A673 (cell line): Measurements from ENCODE around the gene AHRR.

Experiments
- EZH2 ChIP-seq: fragments of 200-600 bp; sonication (generic); IDR thresholded peaks from 2 replicates; pipeline ENCODE4 v1.6.1; 2017; ENCODE audit warnings: borderline replicate concordance, low read depth, mild to moderate bottlenecking, mixed read lengths, antibody characterized with exemption, low read length; ENCODE audit not compliant: poor library complexity, severe bottlenecking
- TF ChIP-seq, protein P1 (sequence below): fragments of 300-800, 200-600 bp; sonication (generic); conservative IDR thresholded peaks from 2 replicates; pipeline ENCODE4 v1.5.1; 2017; ENCODE audit warnings: low read depth, mild to moderate bottlenecking, antibody characterized with exemption, low read length, moderate library complexity, mixed read lengths

DNA sequence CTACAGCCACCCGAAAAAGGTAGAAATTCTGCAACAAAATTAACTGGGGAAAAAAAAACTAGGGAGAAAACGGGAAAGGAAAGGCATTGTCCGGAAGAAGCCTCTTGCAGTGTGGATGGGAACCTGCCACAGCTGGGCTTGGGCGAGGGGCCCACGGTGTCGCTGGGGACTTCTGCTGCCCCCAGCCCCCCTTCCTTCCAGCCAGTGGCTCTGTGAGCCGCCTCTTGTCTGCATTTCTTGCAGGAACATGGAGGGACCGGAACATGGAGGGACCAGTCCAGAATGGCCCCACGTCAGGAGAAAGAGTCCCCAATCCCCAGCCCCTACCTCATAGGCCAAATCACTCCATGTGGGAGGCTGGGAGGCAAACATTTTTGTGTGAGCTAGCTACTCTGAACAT, 84.5 kb downstream of the AHRR start:
- no peak for TF ChIP-seq EZH2
- TF ChIP-seq, protein P1, sequence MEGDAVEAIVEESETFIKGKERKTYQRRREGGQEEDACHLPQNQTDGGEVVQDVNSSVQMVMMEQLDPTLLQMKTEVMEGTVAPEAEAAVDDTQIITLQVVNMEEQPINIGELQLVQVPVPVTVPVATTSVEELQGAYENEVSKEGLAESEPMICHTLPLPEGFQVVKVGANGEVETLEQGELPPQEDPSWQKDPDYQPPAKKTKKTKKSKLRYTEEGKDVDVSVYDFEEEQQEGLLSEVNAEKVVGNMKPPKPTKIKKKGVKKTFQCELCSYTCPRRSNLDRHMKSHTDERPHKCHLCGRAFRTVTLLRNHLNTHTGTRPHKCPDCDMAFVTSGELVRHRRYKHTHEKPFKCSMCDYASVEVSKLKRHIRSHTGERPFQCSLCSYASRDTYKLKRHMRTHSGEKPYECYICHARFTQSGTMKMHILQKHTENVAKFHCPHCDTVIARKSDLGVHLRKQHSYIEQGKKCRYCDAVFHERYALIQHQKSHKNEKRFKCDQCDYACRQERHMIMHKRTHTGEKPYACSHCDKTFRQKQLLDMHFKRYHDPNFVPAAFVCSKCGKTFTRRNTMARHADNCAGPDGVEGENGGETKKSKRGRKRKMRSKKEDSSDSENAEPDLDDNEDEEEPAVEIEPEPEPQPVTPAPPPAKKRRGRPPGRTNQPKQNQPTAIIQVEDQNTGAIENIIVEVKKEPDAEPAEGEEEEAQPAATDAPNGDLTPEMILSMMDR: no peak
